HEK293 (cell line): ENCODE results near the gene EN1.

Source experiments
- CTCF ChIP-seq: fragments of 450-650 bp; formaldehyde crosslinking; IDR thresholded peaks from 2 replicates; pipeline ENCODE4 v1.5.1; 2016; ENCODE audit warnings: missing biosample characterization, missing genetic modification characterization
- SP2 ChIP-seq: fragments of 450-650 bp; formaldehyde crosslinking; IDR thresholded peaks from 2 replicates; pipeline ENCODE4 v1.5.1; 2016; ENCODE audit warnings: missing biosample characterization, missing genetic modification characterization
- ZBTB44 ChIP-seq: fragments of 450-650 bp; IDR thresholded peaks from 2 replicates; pipeline ENCODE4 v1.5.1; 2018; ENCODE audit warnings: missing biosample characterization, mild to moderate bottlenecking, missing genetic modification characterization
- ZFP37 ChIP-seq: fragments of 450-650 bp; formaldehyde crosslinking; IDR thresholded peaks from 2 replicates; pipeline ENCODE4 v1.5.1; 2016; ENCODE audit warnings: missing biosample characterization, missing genetic modification characterization
- ZNF548 ChIP-seq: fragments of 450-650 bp; formaldehyde crosslinking; IDR thresholded peaks from 2 replicates; pipeline ENCODE4 v1.5.1; 2016; ENCODE audit warnings: missing biosample characterization, missing genetic modification characterization
- ZNF560 ChIP-seq: fragments of 450-650 bp; formaldehyde crosslinking; IDR thresholded peaks from 2 replicates; pipeline ENCODE4 v1.5.1; 2017; ENCODE audit warnings: missing biosample characterization, missing genetic modification characterization, borderline replicate concordance
- ZNF596 ChIP-seq: fragments of 450-650 bp; IDR thresholded peaks from 2 replicates; pipeline ENCODE4 v1.5.0; 2018; ENCODE audit warnings: missing biosample characterization, mild to moderate bottlenecking, missing genetic modification characterization, moderate library complexity
- ZNF704 ChIP-seq: fragments of 450-650 bp; formaldehyde crosslinking; IDR thresholded peaks from 2 replicates; pipeline ENCODE4 v1.5.1; 2016; ENCODE audit warnings: missing biosample characterization, missing genetic modification characterization
- ZNF792 ChIP-seq: fragments of 450-650 bp; formaldehyde crosslinking; IDR thresholded peaks from 2 replicates; pipeline ENCODE4 v1.5.1; 2016; ENCODE audit warnings: missing biosample characterization, missing genetic modification characterization

- TF ChIP-seq ZNF560 (tag by site-specific recombination), result no peak
- TF ChIP-seq ZNF792, result no peak
- no peak for TF ChIP-seq ZFP37 (tag by site-specific recombination)
- no peak for TF ChIP-seq CTCF (tag by site-specific recombination)
- TF ChIP-seq ZNF596, result no peak
- TF ChIP-seq SP2 (tag by site-specific recombination), result no peak
- TF ChIP-seq ZNF548 (tag by site-specific recombination), result no peak
- TF ChIP-seq ZBTB44, result no peak
- TF ChIP-seq ZNF704 (tag by site-specific recombination), result no peak
Observed at GRCh38 chr2:118857677-118858484, 10.4 kb upstream of the EN1 start.
